Panc1 (cell line): ENCODE measurements around the gene ATXN7L1. TPM values are rescaled to one million over a fixed set of nuclear protein-coding genes. Genes with fewer than 3 reads are reported as not detected.

ENCODE experiments used
- ATAC-seq: fragments of 200-7000 bp; cut with Tn5 transposase; 2 replicates; pipeline ENCODE4 v1.9.1; 2020; ENCODE audit warnings: mild to moderate bottlenecking, moderate library complexity
- BruUV-seq: library from RNA; stranded (reverse); fragments of 400-500 nt; replicated peaks from 2 replicates; lab custom pipeline; 2021; lab: Mats Ljungman, UMichigan
- CTCF ChIA-PET: fragments of 300-600 bp; sonication (Branson Sonifier 250); formaldehyde crosslinking; loops from one replicate; lab custom pipeline; 2022; ENCODE audit warnings: antibody characterized with exemption; lab: Charles Lee
- POLR2A ChIA-PET: fragments of 300-600 bp; sonication (Branson Sonifier 250); formaldehyde crosslinking; loops from one replicate; lab custom pipeline; 2022; ENCODE audit warnings: antibody characterized with exemption; lab: Charles Lee
- DNase-seq: peaks from one replicate; pipeline ENCODE4 v3.0.0-alpha.2; 2010; ENCODE audit warnings: low read depth, low spot score
- H3K27ac ChIP-seq: 2 replicates; pipeline ENCODE4 v1.5.1; 2011; ENCODE audit warnings: mild to moderate bottlenecking, low read length, inconsistent platforms
- H3K27me3 ChIP-seq: fragments of 200-500 bp; sonication (Bioruptor generic); 2 replicates; pipeline ENCODE4 v1.6.0; 2014; ENCODE audit warnings: low read length, inconsistent platforms; ENCODE audit not compliant: control insufficient read depth, insufficient read depth
- H3K36me3 ChIP-seq: fragments of 200-500 bp; sonication (Bioruptor generic); 2 replicates; pipeline ENCODE4 v1.5.1; 2014; ENCODE audit warnings: inconsistent platforms, mild to moderate bottlenecking, low read length, moderate library complexity; ENCODE audit not compliant: control insufficient read depth, insufficient read depth
- H3K4me1 ChIP-seq: 2 replicates; pipeline ENCODE4 v1.5.1; 2011; ENCODE audit warnings: inconsistent platforms, mild to moderate bottlenecking, low read length, moderate library complexity; ENCODE audit not compliant: control insufficient read depth, insufficient read depth
- H3K4me3 ChIP-seq, 2 experiments: 2 replicates each; pipeline ENCODE4 v1.5.1; 2011 to 2012; ENCODE audit warnings: low read depth in 2 of 2, low read length in 2 of 2, mild to moderate bottlenecking in 2 of 2, inconsistent platforms in 1 of 2, moderate library complexity in 1 of 2
- H3K9me3 ChIP-seq: fragments of 200-500 bp; sonication (Bioruptor generic); 2 replicates; pipeline ENCODE4 v1.5.1; 2014; ENCODE audit warnings: low read depth, mild to moderate bottlenecking, inconsistent platforms, low read length, moderate library complexity; ENCODE audit not compliant: control insufficient read depth, insufficient read depth
- POLR2AphosphoS5 ChIP-seq: IDR thresholded peaks from 2 replicates; pipeline ENCODE4 v1.6.1; 2012; ENCODE audit warnings: mild to moderate bottlenecking, low read depth, low read length, moderate library complexity
- SIN3A ChIP-seq: IDR thresholded peaks from 2 replicates; pipeline ENCODE4 v1.6.1; 2012; ENCODE audit warnings: low read depth, mild to moderate bottlenecking, low read length, moderate library complexity, borderline replicate concordance; ENCODE audit not compliant: insufficient read depth
- TCF7L2 ChIP-seq: IDR thresholded peaks from 2 replicates; pipeline ENCODE4 v1.6.1; 2011; ENCODE audit warnings: mild to moderate bottlenecking, low read depth, low read length, inconsistent platforms
- in situ Hi-C: cut with HindIII; loops from 2 replicates; pipeline ENCODE4 v1.10.0; 2016; ENCODE audit warnings: low sequenced_read_pairs, low pct_unique_long_range_greater_than_20kb
- intact Hi-C: fragments of 100-400 bp; cut with micrococcal nuclease; formaldehyde crosslinking; loops from one replicate; pipeline ENCODE4 v1.10.0; 2022; ENCODE audit not compliant: unreplicated experiment
- total RNA-seq: library from RNA; stranded (reverse); gene quantifications from one replicate; pipeline ENCODE4 v1.2.1, GENCODE V29; 2021; ENCODE audit not compliant: unreplicated experiment
- TF ChIP-seq, protein P1 (sequence below), 2 experiments: IDR thresholded peaks; 2 replicates each; pipeline ENCODE4 v1.6.1; 2011 to 2012; ENCODE audit warnings: low read depth in 2 of 2, control low read depth in 1 of 2, low read length in 1 of 2, mild to moderate bottlenecking in 1 of 2, moderate library complexity in 1 of 2; ENCODE audit not compliant: insufficient read depth in 1 of 2
- TF ChIP-seq, protein P2 (sequence below): fragments of 450-650 bp; IDR thresholded peaks from 2 replicates; pipeline ENCODE4 v1.5.1; 2017; ENCODE audit warnings: mild to moderate bottlenecking

Gene ATXN7L1
- total RNA-seq, 1 experiment from 2014 or later, result 10.8 TPM

DNA sequence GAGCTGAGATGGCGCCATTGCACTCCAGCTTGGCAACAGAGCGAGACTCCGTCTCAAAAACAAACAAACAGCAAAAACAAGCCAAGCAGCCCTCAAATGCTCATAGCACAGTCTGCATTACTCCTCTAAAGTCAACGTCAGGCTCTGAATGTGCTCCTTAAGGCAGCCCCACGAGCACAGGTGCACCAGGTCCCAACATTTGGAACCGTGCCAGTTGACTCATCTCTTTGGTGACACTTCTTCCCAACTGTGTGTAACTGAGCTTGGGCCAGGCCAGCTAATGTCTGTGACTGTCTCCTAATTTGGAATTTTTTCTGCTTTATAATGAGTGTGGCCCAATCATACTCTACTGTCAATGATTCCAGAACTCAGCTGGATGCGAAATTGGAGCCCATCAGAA is 228.8 kb downstream of the ATXN7L1 start:
- Histone ChIP-seq H3K27ac (peak overlapping the region; percentile 86), H3K4me1 (peaks cover 47% of the 10 kb centered on the region), H3K4me3 (no peak overlapping the region), H3K36me3 (no peaks in the 10 kb centered on the region), H3K9me3 (no peaks in the 10 kb centered on the region), H3K27me3 (no peaks in the 10 kb centered on the region)
- ChIA-PET CTCF (interaction anchor here (0.6 to 1.3 kb wide), 2 partner anchors 9 to 71 kb away, joined by 3 to 6 read pairs; no protein-coding TSS in a partner anchor), POLR2A (interaction anchor here (0.6 kb wide), 1 partner anchor 11 kb away, joined by 4 read pairs; no protein-coding TSS in a partner anchor)
- intact Hi-C loops (no loop called here), in situ Hi-C loops (no loop called here)
- TF ChIP-seq SIN3A (no peak), POLR2AphosphoS5 (no peak), TCF7L2 (no peak)
- ATAC-seq (no peak), DNase-seq (no peak)
- no TSS peak for BruUV-seq

GRCh38 chr7:105644937-105645336 is 231.5 kb downstream of the ATXN7L1 start:
- no peak overlapping the region for H3K27ac ChIP-seq
- H3K4me1 ChIP-seq, result peaks cover 27% of the 10 kb centered on the region
- TF ChIP-seq, protein P1, sequence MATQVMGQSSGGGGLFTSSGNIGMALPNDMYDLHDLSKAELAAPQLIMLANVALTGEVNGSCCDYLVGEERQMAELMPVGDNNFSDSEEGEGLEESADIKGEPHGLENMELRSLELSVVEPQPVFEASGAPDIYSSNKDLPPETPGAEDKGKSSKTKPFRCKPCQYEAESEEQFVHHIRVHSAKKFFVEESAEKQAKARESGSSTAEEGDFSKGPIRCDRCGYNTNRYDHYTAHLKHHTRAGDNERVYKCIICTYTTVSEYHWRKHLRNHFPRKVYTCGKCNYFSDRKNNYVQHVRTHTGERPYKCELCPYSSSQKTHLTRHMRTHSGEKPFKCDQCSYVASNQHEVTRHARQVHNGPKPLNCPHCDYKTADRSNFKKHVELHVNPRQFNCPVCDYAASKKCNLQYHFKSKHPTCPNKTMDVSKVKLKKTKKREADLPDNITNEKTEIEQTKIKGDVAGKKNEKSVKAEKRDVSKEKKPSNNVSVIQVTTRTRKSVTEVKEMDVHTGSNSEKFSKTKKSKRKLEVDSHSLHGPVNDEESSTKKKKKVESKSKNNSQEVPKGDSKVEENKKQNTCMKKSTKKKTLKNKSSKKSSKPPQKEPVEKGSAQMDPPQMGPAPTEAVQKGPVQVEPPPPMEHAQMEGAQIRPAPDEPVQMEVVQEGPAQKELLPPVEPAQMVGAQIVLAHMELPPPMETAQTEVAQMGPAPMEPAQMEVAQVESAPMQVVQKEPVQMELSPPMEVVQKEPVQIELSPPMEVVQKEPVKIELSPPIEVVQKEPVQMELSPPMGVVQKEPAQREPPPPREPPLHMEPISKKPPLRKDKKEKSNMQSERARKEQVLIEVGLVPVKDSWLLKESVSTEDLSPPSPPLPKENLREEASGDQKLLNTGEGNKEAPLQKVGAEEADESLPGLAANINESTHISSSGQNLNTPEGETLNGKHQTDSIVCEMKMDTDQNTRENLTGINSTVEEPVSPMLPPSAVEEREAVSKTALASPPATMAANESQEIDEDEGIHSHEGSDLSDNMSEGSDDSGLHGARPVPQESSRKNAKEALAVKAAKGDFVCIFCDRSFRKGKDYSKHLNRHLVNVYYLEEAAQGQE (IDR thresholded peaks at IDR 0.05; ENCODE audit: insufficient read depth in 1 of 2, low read depth in 2 of 2, low read length in 1 of 2), result no peak
- TF ChIP-seq TCF7L2, result no peak
- no peak for TF ChIP-seq POLR2AphosphoS5
- no peak for TF ChIP-seq SIN3A
- TF ChIP-seq, protein P2, sequence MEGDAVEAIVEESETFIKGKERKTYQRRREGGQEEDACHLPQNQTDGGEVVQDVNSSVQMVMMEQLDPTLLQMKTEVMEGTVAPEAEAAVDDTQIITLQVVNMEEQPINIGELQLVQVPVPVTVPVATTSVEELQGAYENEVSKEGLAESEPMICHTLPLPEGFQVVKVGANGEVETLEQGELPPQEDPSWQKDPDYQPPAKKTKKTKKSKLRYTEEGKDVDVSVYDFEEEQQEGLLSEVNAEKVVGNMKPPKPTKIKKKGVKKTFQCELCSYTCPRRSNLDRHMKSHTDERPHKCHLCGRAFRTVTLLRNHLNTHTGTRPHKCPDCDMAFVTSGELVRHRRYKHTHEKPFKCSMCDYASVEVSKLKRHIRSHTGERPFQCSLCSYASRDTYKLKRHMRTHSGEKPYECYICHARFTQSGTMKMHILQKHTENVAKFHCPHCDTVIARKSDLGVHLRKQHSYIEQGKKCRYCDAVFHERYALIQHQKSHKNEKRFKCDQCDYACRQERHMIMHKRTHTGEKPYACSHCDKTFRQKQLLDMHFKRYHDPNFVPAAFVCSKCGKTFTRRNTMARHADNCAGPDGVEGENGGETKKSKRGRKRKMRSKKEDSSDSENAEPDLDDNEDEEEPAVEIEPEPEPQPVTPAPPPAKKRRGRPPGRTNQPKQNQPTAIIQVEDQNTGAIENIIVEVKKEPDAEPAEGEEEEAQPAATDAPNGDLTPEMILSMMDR, result no peak
- DNase-seq, result no peak
- POLR2A ChIA-PET, result no interaction called here
- no peaks in the 10 kb centered on the region for H3K9me3 ChIP-seq
- intact Hi-C loops, result no loop called here
- in situ Hi-C loops, result no loop called here
- no TSS peak for BruUV-seq
- CTCF ChIA-PET, result no interaction called here
- ATAC-seq, result no peak
- no peak overlapping the region for H3K4me3 ChIP-seq
- no peaks in the 10 kb centered on the region for H3K36me3 ChIP-seq
- H3K27me3 ChIP-seq, result no peaks in the 10 kb centered on the region

- in situ Hi-C loops (no loop called here), intact Hi-C loops (no loop called here)
- DNase-seq (no peak), ATAC-seq (no peak)
- ChIA-PET POLR2A (no interaction called here), CTCF (interaction anchor here (0.6 kb wide), 2 partner anchors 99 to 174 kb away, joined by 3 to 5 read pairs; no protein-coding TSS in a partner anchor)
- H3K27me3 ChIP-seq, result no peaks in the 10 kb centered on the region
- no peaks in the 10 kb centered on the region for H3K36me3 ChIP-seq
- no peak overlapping the region for H3K4me3 ChIP-seq
- no TSS peak for BruUV-seq
- H3K4me1 ChIP-seq, result peaks cover 16% of the 10 kb centered on the region
- H3K9me3 ChIP-seq, result no peaks in the 10 kb centered on the region
- no peak overlapping the region for H3K27ac ChIP-seq
- TF ChIP-seq SIN3A (no peak), TCF7L2 (no peak), POLR2AphosphoS5 (no peak)
- TF ChIP-seq, protein P1 (IDR thresholded peaks at IDR 0.05; ENCODE audit: insufficient read depth in 1 of 2, low read depth in 2 of 2, low read length in 1 of 2), result no peak
- TF ChIP-seq, protein P2, result no peak
Observed at GRCh38 chr7:105643851-105644250, 232.5 kb downstream of the ATXN7L1 start.
